IMR-90 (cell line): ENCODE data around the gene ZACN. TPM values are rescaled to one million over a fixed set of nuclear protein-coding genes. Genes with fewer than 3 reads are reported as not detected.

Experiments used
- ATAC-seq: fragments of 200-7000 bp; cut with Tn5 transposase; 2 replicates; pipeline ENCODE4 v1.9.1; 2020; ENCODE audit warnings: low read depth, mild to moderate bottlenecking, moderate library complexity
- BruUV-seq: library from RNA; stranded (reverse); fragments of 400-500 nt; replicated peaks from 2 replicates; lab custom pipeline; 2021; lab: Mats Ljungman, UMichigan
- CTCF ChIA-PET: fragments of 300-600 bp; formaldehyde crosslinking; extraction: SDS; loops from one replicate; lab custom pipeline; 2021; ENCODE audit warnings: antibody characterized with exemption; lab: Yijun Ruan, JAX
- POLR2A ChIA-PET: fragments of 300-600 bp; sonication (Branson Sonifier 250); formaldehyde crosslinking; loops from one replicate; lab custom pipeline; 2022; ENCODE audit warnings: antibody characterized with exemption; ENCODE audit not compliant: unreplicated experiment; lab: Charles Lee
- DNase-seq: peaks from one replicate; pipeline ENCODE4 v3.0.0; 2013
- H2AFZ ChIP-seq: replicated peaks from 2 replicates; pipeline ENCODE3; 2013; ENCODE audit warnings: low read length, mild to moderate bottlenecking; ENCODE audit not compliant: poor library complexity
- H2AK5ac ChIP-seq: 2 replicates; pipeline ENCODE4 v1.6.1; 2013; ENCODE audit warnings: low read depth, low read length, inconsistent platforms
- H2AK9ac ChIP-seq: replicated peaks from 2 replicates; pipeline ENCODE3; 2013; ENCODE audit warnings: mild to moderate bottlenecking, low read depth, low read length, moderate library complexity; ENCODE audit not compliant: poor library complexity
- H2BK120ac ChIP-seq: 2 replicates; pipeline ENCODE4 v1.6.1; 2013; ENCODE audit warnings: low read depth, low read length, inconsistent platforms
- H2BK15ac ChIP-seq: 3 replicates; pipeline ENCODE4 v1.6.1; 2013; ENCODE audit warnings: low read depth, low read length, inconsistent platforms
- H2BK20ac ChIP-seq: 2 replicates; pipeline ENCODE4 v1.6.1; 2013; ENCODE audit warnings: low read depth, mild to moderate bottlenecking, inconsistent platforms, low read length, moderate library complexity
- H2BK5ac ChIP-seq: 2 replicates; pipeline ENCODE4 v1.6.1; 2013; ENCODE audit warnings: mild to moderate bottlenecking, low read depth, low read length, inconsistent platforms; ENCODE audit not compliant: poor library complexity, severe bottlenecking
- H3K14ac ChIP-seq: replicated peaks from 2 replicates; pipeline ENCODE4 v1.6.1; 2013; ENCODE audit warnings: low read depth, low read length, inconsistent platforms
- H3K18ac ChIP-seq: 2 replicates; pipeline ENCODE4 v1.6.1; 2013; ENCODE audit warnings: low read depth, low read length, control low read depth
- H3K23ac ChIP-seq: 2 replicates; pipeline ENCODE4 v1.6.1; 2013; ENCODE audit warnings: low read depth, low read length, inconsistent platforms
- H3K27ac ChIP-seq: 2 replicates; pipeline ENCODE4 v1.5.1; 2013; ENCODE audit warnings: mild to moderate bottlenecking, control low read depth, low read length; ENCODE audit not compliant: insufficient read depth
- H3K27me3 ChIP-seq: 2 replicates; pipeline ENCODE4 v1.6.1; 2013; ENCODE audit warnings: low read length; ENCODE audit not compliant: control insufficient read depth, insufficient read depth
- H3K36me3 ChIP-seq: 2 replicates; pipeline ENCODE4 v1.6.1; 2013; ENCODE audit warnings: low read length, mixed read lengths; ENCODE audit not compliant: control insufficient read depth, insufficient read depth
- H3K4ac ChIP-seq: 2 replicates; pipeline ENCODE4 v1.6.1; 2013; ENCODE audit warnings: low read depth, low read length, inconsistent platforms
- H3K4me1 ChIP-seq: 2 replicates; pipeline ENCODE4 v1.6.1; 2013; ENCODE audit warnings: low read length, mixed read lengths; ENCODE audit not compliant: control insufficient read depth, insufficient read depth
- H3K4me2 ChIP-seq: 2 replicates; pipeline ENCODE4 v1.6.1; 2013; ENCODE audit warnings: low read depth, mild to moderate bottlenecking, control low read depth, low read length, moderate library complexity
- H3K4me3 ChIP-seq: 2 replicates; pipeline ENCODE4 v1.5.1; 2013; ENCODE audit warnings: low read depth, mild to moderate bottlenecking, control low read depth, low read length, moderate library complexity; ENCODE audit not compliant: insufficient read depth
- H3K56ac ChIP-seq: 2 replicates; pipeline ENCODE4 v1.6.1; 2013; ENCODE audit warnings: low read length, inconsistent platforms; ENCODE audit not compliant: insufficient read depth; ENCODE audit errors: extremely low read depth
- H3K79me1 ChIP-seq, 2 experiments: 2 replicates each; pipeline ENCODE4 v1.6.1; 2013; ENCODE audit warnings: low read length in 2 of 2, inconsistent platforms in 1 of 2, low read depth in 1 of 2
- H3K9ac ChIP-seq: 2 replicates; pipeline ENCODE4 v1.6.1; 2013; ENCODE audit warnings: low read depth, low read length, control low read depth
- H3K9me1 ChIP-seq: 2 replicates; pipeline ENCODE4 v1.6.1; 2013; ENCODE audit warnings: low read length, inconsistent platforms; ENCODE audit not compliant: insufficient read depth
- H3K9me3 ChIP-seq: 2 replicates; pipeline ENCODE4 v1.6.1; 2013; ENCODE audit warnings: low read length; ENCODE audit not compliant: control insufficient read depth, insufficient read depth
- H4K20me1 ChIP-seq: 2 replicates; pipeline ENCODE4 v1.6.1; 2013; ENCODE audit warnings: low read length, inconsistent platforms; ENCODE audit not compliant: insufficient read depth
- H4K5ac ChIP-seq: 2 replicates; pipeline ENCODE4 v1.6.1; 2013; ENCODE audit warnings: mild to moderate bottlenecking, low read depth, low read length, control low read depth
- H4K8ac ChIP-seq, 2 experiments: 2 replicates each; pipeline ENCODE4 v1.6.1; 2013; ENCODE audit warnings: low read depth in 2 of 2, low read length in 2 of 2, control low read depth in 1 of 2, inconsistent platforms in 1 of 2
- H4K91ac ChIP-seq: 2 replicates; pipeline ENCODE4 v1.6.1; 2013; ENCODE audit warnings: low read depth, low read length, inconsistent platforms; ENCODE audit not compliant: insufficient read depth
- BHLHE40 ChIP-seq: fragments of 150-350 bp; IDR thresholded peaks from 2 replicates; pipeline ENCODE4 v1.6.1; 2016; ENCODE audit warnings: mild to moderate bottlenecking, low read depth, low read length
- CEBPB ChIP-seq: IDR thresholded peaks from 2 replicates; pipeline ENCODE4 v1.6.1; 2012; ENCODE audit warnings: low read depth, low read length, improper control_type of control experiment
- CHD1 ChIP-seq: IDR thresholded peaks from 2 replicates; pipeline ENCODE4 v1.6.1; 2012; ENCODE audit warnings: low read depth, low read length, improper control_type of control experiment
- CTCF ChIP-seq: conservative IDR thresholded peaks from 2 replicates; pipeline ENCODE4 v1.5.1; 2012; ENCODE audit warnings: mild to moderate bottlenecking, low read depth, low read length, improper control_type of control experiment
- FOS ChIP-seq: fragments of 150-350 bp; IDR thresholded peaks from 2 replicates; pipeline ENCODE4 v1.6.1; 2016; ENCODE audit warnings: low read depth, low read length
- MAFK ChIP-seq: IDR thresholded peaks from 2 replicates; pipeline ENCODE4 v1.6.1; 2012; ENCODE audit warnings: low read depth, low read length, improper control_type of control experiment
- MAZ ChIP-seq: IDR thresholded peaks from 2 replicates; pipeline ENCODE4 v1.6.1; 2012; ENCODE audit warnings: low read depth, mild to moderate bottlenecking, low read length, improper control_type of control experiment, moderate library complexity, borderline replicate concordance
- MXI1 ChIP-seq: IDR thresholded peaks from 2 replicates; pipeline ENCODE4 v1.6.1; 2012; ENCODE audit warnings: low read depth, mild to moderate bottlenecking, low read length, moderate library complexity, borderline replicate concordance
- NFE2L2 ChIP-seq: fragments of 150-350 bp; IDR thresholded peaks from 2 replicates; pipeline ENCODE4 v1.6.1; 2016; ENCODE audit warnings: low read depth, mild to moderate bottlenecking, low read length
- POLR2A ChIP-seq: IDR thresholded peaks from 2 replicates; pipeline ENCODE4 v1.6.1; 2012; ENCODE audit warnings: mild to moderate bottlenecking, low read depth, low read length
- RAD21 ChIP-seq: IDR thresholded peaks from 2 replicates; pipeline ENCODE4 v1.6.1; 2012; ENCODE audit warnings: low read length, improper control_type of control experiment
- RCOR1 ChIP-seq: IDR thresholded peaks from 2 replicates; pipeline ENCODE4 v1.6.1; 2012; ENCODE audit warnings: mild to moderate bottlenecking, low read length, improper control_type of control experiment; ENCODE audit not compliant: insufficient replicate concordance
- RFX5 ChIP-seq: IDR thresholded peaks from 2 replicates; pipeline ENCODE4 v1.8.0; 2012; ENCODE audit warnings: low read depth, mild to moderate bottlenecking, low read length, moderate library complexity
- SMC3 ChIP-seq: fragments of 150-350 bp; IDR thresholded peaks from 2 replicates; pipeline ENCODE4 v1.6.1; 2016; ENCODE audit warnings: low read depth, mild to moderate bottlenecking, antibody characterized with exemption, low read length, moderate library complexity
- USF2 ChIP-seq: fragments of 150-350 bp; IDR thresholded peaks from 2 replicates; pipeline ENCODE4 v1.6.1; 2017; ENCODE audit warnings: mild to moderate bottlenecking, antibody characterized with exemption, low read length, low read depth
- WGBS, 2 experiments: methylation state at CpG; one replicate each; pipeline versions ENCODE4 v1.1.5 to v1.1.7; 2013; ENCODE audit warnings: missing lambda C conversion rate in 2 of 2; ENCODE audit not compliant: insufficient read length in 1 of 2; ENCODE audit errors: extremely low coverage in 2 of 2; 5-methylcytosine and 5-hydroxymethylcytosine counted together
- dilution Hi-C: fragments of 300-500 bp; cut with HindIII; formaldehyde crosslinking; loops from one replicate; pipeline ENCODE4 v1.14.3; 2018; ENCODE audit warnings: low sequenced_read_pairs; ENCODE audit not compliant: unreplicated experiment
- in situ Hi-C: fragments of 300-500 bp; cut with MboI; formaldehyde crosslinking; loops from 3 replicates; pipeline ENCODE4 v1.14.3; 2019; ENCODE audit warnings: low sequenced_read_pairs, inconsistent platforms, mixed read lengths
- intact Hi-C: fragments of 100-400 bp; cut with micrococcal nuclease; formaldehyde crosslinking; loops from 2 replicates; pipeline ENCODE4 v1.10.0; 2022
- polyA plus RNA-seq, 3 experiments: library from polyadenylated mRNA; depleted of rRNA; stranded (reverse); fragments of >200 nt; gene quantifications; 2 replicates each; pipeline ENCODE4 v1.2.3, GENCODE V29; 2012; ENCODE audit warnings: low replicate concordance in 1 of 3
- total RNA-seq: library from RNA; depleted of rRNA; stranded (reverse); fragments of >200 nt; gene quantifications from 2 replicates; pipeline ENCODE4 v1.2.3, GENCODE V29; 2012

ZACN gene
- total and polyA plus RNA-seq, 2 of the 4 experiments (the other 2 are of a cell fraction) = not detected

DNA sequence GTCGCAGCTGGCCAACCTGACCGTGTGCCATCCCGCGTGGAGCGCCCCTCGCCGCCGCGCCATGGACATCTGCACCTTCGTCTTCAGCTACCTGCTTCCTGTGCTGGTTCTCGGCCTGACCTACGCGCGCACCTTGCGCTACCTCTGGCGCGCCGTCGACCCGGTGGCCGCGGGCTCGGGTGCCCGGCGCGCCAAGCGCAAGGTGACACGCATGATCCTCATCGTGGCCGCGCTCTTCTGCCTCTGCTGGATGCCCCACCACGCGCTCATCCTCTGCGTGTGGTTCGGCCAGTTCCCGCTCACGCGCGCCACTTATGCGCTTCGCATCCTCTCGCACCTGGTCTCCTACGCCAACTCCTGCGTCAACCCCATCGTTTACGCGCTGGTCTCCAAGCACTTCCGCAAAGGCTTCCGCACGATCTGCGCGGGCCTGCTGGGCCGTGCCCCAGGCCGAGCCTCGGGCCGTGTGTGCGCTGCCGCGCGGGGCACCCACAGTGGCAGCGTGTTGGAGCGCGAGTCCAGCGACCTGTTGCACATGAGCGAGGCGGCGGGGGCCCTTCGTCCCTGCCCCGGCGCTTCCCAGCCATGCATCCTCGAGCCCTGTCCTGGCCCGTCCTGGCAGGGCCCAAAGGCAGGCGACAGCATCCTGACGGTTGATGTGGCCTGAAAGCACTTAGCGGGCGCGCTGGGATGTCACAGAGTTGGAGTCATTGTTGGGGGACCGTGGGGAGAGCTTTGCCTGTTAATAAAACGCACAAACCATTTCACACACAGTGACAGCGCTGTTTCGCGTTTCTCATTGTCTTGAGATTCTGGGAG, 2.0 kb upstream of the ZACN start:
- ChIA-PET POLR2A (no interaction called here), CTCF (no interaction called here)
- Histone ChIP-seq H2BK120ac (no peak overlapping the region), H3K4me1 (peaks cover 3% of the 10 kb centered on the region; the same call in 1 of the 2 replicates), H3K9me3 (no peaks in the 10 kb centered on the region), H3K18ac (no peak overlapping the region), H2BK5ac (no peak overlapping the region), H3K4me2 (no peak overlapping the region), H3K27me3 (peaks cover 66% of the 10 kb centered on the region), H2AFZ (no peak overlapping the region), H2AK5ac (no peak overlapping the region), H3K4ac (no peak overlapping the region), H3K56ac (no peak overlapping the region), H2BK15ac (no peak overlapping the region), H4K20me1 (peaks cover 14% of the 10 kb centered on the region), H3K27ac (no peak overlapping the region), H3K4me3 (no peak overlapping the region), H2AK9ac (no peak overlapping the region), H3K9me1 (peaks cover 11% of the 10 kb centered on the region), H4K8ac (no peak overlapping the region), H4K5ac (no peak overlapping the region), H4K91ac (no peak overlapping the region), H3K23ac (no peak overlapping the region), H3K14ac (no peak overlapping the region), H3K79me1 (peaks cover 0 to 8% of the 10 kb centered on the region in 2 experiments; a peak in 2 of 4 replicates), H3K9ac (no peak overlapping the region), H2BK20ac (no peak overlapping the region), H3K36me3 (no peaks in the 10 kb centered on the region)
- in situ Hi-C loops = no loop called here
- dilution Hi-C loops = no loop called here
- intact Hi-C loops = loop anchor here (10.0 kb wide), 1 partner anchor 172 kb away; the partner anchor contains the start of gene MRPL38
- WGBS, 2 experiments = 3% methylated on average over 38 of the region's 82 CpGs; no CpG with 5 or more reads in 1 of the 2 experiments
- no peak for ATAC-seq
- no TSS peak for BruUV-seq
- peak; percentile 41 for DNase-seq
- TF ChIP-seq NFE2L2 (no peak), MAZ (no peak), MXI1 (no peak), USF2 (no peak), RFX5 (no peak), RCOR1 (no peak), RAD21 (no peak), POLR2A (no peak), CEBPB (no peak), CTCF (no peak), CHD1 (no peak), MAFK (no peak), FOS (no peak), BHLHE40 (no peak), SMC3 (no peak)
